GM04503 (cell line): ENCODE data around the gene FAM168B.
"Not testable (repeated sequence)": the region's sequence is repeated elsewhere in the genome, so short reads cannot be mapped to it uniquely, and the experiment has no call there.

Experiments
- DNase-seq: peaks from one replicate; pipeline ENCODE4 v3.0.0-alpha.2; 2012; ENCODE audit warnings: low read depth

FAM168B gene, protein sequence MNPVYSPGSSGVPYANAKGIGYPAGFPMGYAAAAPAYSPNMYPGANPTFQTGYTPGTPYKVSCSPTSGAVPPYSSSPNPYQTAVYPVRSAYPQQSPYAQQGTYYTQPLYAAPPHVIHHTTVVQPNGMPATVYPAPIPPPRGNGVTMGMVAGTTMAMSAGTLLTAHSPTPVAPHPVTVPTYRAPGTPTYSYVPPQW

DNA sequence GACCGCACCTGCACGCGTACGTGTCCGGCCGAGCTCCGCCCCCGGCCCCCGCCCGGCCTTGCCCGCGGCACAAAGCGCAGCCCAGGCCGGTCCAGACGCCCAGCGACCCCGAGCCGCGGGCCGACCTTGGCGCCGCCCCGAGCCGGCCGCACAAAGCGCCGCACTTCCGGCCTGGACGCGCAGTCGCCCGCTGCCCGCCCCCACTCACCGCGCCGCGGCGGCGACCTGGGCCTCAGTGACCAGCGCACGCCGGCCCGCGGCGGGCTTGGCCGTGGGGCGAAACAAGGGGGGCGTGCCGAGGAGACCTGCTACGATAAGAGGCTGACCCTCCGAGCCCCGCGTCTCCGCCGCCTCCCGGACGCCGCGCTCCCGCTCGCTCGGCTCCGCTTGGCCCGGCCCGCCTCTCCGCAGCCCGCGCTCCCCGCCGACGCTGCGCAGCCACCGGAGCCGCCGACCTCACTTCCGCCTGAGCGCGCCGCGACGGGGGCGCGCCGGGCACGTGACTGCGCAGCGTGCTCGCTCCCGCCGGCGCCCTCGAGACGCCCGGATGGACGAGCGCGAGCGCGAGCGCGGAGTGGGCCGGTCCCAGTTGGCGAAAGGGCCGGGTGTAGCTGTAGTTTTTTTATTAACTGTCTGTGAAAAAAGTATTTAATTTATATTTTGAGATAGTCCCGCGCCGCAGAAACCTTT, at the start of gene FAM168B:
Gene FAM168B (minus strand): TSS at position 455 of the 690 bp plus-strand sequence. CDS start 10,814 bp downstream, outside the sequence.
- DNase-seq, result peak; percentile 47

DNA sequence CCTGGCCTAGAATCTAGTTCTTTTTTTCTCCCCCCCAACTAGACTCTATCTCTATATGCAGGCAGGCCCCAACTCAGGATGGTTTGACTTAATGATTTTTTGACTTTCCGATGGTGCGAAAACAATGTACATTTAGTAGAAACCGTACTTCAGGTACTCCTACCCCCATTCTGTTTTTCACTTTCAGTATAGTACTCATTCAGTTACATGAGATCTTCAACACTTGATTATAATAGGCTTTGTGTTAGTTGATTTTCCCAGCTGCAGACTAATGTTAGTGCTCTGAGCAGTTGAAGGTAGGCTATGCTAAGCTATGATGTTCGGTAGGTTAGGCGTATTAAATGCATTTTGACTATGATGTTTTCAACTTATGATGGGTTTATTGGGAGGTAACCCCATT, 49.6 kb upstream of the FAM168B start:
- DNase-seq, result no peak

DNA sequence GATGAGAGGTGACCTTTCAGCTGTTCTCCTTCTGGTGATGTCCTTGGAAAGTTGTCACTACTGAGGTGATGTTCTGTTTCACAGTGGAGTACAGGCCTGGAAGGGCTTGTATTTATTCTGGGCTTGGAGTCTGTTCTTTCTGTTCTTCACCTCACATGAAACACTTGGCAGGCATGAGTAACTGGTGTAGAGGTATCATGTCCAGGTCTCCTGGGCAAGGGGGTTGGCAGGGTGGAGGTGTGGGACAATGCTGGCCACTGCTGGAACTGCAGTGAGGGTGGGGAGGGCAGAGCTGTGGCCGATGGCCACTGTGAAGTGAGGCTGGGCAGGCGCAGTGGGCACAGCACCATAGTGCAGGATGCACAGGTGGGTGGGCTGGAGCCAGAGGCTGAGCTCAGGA, 47.3 kb upstream of the FAM168B start:
- no peak for DNase-seq

DNA sequence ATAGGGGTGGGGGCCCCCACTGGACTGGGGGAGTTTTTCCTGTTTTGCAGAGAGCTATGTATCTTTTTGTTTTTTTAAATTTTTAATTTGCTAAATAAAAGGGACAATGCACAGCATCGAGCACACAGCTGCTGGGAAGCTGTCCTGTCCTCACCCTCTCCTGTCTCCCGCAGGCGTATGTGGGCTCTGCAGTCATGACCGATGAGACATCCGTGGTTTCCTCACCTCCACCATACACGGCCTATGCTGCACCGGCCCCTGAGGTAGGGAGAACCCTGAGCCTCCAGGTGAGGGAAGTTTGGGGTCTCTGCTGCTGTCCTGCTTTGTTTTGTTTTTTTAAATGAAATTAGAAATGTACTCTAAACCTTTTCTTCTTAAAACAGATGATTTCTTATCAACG, 39.5 kb upstream of the FAM168B start:
- no peak for DNase-seq

DNA sequence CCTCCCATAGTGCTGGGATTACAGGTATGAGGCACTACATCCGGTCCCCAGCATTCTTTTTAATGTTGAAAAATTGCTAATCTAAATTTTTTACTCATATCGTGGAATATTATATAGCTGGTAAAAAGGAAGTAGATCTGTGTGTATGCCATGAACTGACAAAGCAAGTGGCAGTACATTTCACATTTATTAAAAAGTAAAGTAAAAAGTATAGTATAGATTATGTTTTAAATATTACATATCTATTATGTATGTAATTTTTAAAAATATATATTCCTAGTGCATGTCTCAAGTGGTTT, 37.0 kb upstream of the FAM168B start:
- no peak for DNase-seq

DNA sequence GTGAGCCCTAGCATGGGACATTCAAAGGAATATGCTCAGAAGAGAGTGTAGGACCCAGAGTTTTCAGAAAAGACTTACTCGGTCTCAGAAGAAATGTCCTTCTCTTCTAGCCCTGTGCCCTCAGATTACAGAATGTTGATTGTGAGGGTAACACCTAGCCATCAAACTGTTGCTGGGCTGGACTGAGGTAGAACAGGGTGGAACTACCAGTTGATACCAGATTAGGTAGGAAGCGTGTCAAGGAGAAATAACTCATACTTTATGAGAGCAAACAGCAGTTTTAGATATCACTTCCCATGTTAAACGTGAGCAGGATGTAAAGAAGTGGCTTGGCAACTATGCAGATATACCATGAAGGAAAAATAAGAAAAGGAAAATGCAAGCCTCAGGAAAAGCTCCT, 34.7 kb upstream of the FAM168B start:
- no peak for DNase-seq

DNA sequence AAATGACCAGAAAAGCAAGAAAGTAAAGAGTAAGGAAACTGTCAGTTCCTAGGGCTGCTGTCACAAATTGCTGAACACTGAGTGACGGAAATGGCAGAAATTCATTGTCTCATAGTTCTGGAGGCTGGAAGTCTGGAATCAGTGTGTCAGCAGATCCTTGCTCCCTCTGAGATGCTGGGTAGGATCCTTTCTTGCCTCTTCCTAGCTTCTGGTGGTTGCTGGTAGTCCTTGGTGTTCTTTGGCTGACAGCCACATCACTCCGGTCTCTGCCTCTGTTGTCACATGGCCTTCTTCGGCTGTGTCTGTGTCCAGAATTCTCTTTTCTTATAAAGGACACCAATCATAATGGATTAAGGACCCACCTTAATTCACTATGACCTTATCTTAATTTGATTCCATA, 33.8 kb upstream of the FAM168B start:
- DNase-seq, result no peak

DNA sequence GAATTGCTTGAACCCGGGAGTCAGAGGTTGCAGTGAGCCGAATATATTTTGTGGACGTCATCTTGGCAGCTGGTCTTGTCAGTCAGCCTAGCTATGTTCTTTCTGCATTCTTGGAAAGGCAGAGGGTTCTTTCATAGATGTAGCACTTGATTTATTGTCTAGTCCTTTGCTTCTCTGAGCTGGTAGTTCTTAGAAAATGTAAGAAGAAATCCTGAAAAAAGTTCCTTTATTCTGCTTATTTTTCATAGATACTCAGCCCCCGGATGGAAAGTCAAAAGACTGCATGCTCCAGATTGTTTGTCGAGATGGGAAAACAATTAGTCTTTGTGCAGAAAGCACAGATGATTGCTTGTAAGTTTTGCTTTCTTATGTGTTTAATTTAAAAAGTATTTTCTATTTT, 33.2 kb upstream of the FAM168B start:
- DNase-seq, result no peak

DNA sequence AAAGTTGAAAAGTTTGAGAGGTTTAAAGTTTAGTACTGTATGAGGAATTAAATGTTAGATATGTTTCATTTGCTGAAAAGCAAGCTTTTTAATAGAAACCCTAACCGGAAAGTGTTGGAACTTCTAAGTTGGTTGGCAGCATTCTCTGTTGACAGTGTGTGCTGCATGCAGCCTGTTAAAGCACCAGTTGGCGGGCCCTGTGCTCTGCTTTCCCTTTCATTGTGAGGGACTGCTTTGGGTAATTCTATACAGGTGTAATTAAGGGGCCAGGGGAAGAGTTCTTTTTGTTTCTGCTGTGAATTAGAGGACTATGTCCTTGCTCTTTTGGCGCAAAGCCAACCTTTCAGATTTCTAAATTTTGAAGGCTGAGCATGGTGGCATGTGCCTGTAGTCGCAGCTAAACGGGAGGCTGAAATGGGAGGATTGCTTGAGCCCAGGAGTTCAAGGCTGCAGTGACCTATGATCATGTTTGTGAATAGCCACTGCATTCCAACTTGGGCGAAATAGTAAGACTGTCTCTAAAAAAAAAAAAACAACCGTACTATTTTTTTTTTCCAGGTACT, 32.0 kb upstream of the FAM168B start:
- no peak for DNase-seq

DNA sequence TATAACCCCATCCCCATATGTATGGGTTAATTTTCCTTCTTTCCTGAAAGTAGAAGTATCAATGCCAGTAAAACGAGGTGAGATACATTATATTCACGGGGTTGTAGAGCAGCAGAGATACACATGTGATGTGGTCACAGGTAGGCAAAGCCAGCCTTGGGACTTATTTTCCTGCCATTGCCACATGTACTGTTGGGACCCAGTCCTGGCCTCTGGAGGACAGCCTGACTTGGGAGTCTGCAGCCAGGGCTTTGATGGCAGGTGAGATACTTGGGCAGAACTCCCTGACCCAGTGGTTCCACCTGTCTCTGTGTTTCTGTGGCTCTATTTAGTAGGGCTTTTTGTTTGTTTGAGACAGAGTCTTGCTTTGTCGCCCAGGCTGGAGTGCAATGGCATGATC, 29.9 kb upstream of the FAM168B start:
- no peak for DNase-seq

DNA sequence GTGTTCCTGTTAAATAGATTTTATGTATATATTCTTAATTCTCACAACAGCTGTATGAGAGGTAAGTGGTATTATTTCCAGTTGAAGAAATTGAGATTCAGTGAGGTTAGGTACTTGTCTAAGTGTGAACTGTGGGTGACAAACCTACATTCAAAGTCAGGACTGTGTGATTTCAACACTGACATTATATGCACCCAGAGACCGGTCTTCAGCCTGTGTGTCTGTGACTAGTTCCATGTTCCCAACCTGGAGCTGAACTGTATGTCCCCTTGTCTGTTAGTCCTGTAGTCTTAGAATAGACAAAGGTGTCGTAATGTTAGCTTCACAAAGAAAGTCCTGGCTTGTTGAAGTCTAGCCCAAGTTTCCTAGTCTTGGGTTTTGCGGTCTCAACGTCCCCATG, 29.2 kb upstream of the FAM168B start:
- DNase-seq, result no peak

DNA sequence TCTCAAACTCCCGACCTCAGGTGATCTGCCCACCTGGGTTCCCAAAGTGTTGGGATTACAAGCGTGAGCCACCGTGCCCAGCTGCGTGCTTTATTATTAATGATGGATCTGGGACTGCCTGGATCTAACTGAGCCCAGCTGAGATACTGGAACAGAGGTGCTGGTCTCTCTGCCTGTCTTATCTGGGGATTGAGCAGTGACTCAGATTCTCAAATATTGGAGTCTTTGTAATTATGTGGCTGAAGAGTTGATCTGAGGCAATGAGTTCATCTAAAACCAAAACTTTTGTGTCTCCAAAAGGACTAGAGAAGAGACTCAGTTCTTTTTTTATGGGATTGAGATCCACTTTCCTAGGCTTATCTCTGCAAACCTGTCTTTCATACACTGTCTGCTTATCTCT, 28.2 kb upstream of the FAM168B start:
- no peak for DNase-seq

DNA sequence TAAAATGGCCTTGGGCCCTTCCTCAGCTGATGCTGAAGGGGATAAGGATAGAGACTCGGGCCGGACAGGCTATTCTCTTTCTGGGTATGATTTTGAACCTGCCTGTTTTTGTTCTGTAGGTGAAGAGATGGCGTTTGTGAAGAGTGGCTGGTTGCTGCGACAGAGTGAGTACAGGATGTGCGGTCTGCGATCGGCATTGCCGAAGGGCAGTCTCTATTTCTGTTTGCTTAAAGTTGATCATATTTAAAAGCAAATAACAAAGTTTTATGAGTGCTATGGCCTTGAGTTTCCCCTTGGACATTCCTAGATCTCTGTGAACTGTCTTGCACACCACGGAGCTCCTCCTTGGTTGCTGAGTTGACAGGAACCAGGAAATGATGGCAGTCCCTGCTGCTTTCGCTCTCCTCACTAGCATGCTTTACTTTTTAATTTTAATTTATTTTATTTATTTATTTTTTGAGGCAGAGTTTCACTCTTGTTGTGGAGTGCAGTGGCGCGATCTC, 27.6 kb upstream of the FAM168B start:
- DNase-seq, result no peak

DNA sequence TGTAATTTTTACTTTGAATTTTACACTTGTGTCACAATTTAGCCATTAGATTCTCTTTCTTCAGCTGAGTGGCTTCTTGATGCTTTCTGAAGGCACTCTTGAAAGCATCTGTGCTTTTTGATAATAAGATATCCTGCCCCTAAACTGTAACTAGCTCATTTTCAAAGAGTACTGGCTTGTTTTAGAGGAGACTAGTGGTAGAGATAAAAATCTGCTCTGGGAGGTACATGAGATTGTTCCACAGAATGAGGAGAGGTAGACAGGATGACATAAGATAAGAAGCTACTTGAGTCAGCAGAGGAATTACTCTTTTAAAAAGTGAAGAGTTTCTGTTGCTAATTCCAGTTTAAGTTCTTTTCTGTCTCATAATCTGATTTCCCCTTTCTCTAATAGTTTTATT, 22.5 kb upstream of the FAM168B start:
- no peak for DNase-seq

DNA sequence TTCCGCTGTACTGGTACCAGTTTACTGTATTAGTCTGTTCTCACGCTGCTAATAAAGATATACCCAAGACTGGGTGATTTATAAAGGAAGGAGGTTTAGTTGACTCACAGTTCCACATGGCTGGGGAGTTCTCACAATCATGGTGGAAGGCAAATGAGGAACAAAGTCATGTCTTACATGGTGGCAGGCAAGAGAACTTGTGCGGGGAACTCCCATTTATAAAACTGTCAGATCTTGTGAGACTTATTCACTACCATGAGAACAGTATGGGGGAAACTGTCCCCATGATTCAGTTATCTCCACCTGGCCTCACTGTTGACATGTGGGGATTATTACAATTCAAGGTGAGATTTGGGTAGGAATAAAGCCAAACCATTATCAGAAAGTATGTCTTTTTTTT, 21.7 kb upstream of the FAM168B start:
- DNase-seq, result not testable (repeated sequence)

DNA sequence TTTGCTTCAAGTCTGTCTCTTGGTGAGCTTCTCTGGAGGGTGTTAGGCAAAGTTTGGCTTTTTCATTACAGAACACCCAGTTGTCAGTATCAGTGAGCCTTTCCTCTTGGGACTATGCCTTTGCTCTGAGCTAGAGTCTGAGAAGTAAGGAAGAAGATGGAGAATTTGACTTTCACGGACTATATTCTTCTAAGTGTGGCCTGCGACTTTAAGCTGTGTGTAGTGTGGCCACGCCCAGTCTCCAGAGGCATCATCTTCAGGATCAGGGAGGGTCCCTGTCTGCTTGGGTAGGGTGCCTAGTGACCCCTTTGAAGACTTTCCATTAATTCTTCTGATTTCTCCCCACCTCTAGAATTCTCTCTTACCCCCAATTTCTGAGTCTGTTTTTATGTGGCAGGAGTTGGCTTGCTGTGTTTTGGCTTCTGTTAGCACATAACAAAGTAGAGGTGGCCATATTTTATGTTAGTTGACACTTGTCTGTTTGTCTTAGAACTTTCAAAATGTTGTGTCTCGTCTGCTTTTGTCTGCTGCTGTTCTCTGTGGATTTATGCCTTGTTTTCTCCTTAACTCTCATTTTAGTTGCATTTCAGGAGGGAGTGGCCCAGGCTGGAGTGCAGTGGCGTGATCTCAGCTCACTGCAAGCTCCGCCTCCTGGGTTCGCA, 20.4 kb upstream of the FAM168B start:
- no peak for DNase-seq

DNA sequence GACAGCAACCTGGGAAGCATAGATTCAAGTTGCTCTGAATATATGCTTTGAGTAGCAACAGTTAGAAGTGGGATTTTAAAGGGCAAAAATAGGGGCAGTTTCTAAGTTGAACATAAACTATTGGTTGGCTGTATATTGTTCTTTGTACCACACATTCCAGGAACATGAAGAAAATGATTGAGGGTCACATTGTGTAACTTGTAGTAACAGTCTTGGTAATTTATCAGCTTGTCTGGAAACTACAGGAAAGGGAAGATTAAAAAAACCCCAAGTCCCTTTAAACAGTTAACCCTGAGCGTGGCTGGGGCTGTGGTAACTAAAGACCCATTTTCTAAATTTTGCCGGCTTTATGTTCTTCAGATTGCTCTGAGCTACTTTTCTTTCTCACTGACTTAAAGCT, 19.3 kb upstream of the FAM168B start:
- DNase-seq, result no peak

DNA sequence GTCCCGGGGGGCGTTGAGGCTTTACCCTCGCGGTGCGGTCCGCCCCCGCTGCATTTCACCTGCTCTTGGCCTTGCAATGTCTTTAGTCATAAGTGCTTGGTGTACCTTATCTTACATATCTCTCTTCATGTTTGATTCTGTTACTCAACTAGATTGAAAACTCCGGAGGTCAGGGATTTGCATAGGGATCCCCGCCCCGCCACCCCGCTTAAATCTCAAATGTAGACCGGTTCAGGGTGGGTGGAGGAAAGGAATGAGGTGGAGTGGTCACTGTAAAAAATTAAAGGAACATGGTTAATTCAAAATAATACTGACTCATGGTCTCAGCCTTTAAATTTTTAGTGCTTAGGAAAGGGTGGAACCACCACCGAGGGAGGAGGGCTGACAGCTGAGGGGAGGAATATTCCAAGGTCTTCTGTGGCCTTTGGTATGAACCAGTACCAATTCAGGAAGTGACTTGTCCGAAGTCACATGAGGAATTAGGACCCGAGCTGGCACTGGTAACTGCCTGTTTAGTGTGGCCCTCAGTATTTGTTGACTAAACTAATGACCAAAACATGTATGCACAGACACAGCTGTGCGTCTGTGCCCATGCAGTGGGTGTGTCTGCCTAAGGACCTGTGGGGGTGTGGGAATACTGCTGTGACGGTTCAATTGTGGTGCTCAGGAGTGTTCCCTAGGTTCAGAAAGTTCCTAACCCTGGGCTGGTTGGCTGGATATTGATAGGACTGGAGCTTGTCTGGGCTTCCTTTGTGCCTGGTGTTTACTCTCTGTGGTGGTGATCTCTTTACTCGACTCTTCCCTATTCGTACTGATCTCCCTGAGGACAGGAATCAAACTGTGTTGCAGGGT, 12.9 kb upstream of the FAM168B start:
- peak; percentile 39 for DNase-seq

DNA sequence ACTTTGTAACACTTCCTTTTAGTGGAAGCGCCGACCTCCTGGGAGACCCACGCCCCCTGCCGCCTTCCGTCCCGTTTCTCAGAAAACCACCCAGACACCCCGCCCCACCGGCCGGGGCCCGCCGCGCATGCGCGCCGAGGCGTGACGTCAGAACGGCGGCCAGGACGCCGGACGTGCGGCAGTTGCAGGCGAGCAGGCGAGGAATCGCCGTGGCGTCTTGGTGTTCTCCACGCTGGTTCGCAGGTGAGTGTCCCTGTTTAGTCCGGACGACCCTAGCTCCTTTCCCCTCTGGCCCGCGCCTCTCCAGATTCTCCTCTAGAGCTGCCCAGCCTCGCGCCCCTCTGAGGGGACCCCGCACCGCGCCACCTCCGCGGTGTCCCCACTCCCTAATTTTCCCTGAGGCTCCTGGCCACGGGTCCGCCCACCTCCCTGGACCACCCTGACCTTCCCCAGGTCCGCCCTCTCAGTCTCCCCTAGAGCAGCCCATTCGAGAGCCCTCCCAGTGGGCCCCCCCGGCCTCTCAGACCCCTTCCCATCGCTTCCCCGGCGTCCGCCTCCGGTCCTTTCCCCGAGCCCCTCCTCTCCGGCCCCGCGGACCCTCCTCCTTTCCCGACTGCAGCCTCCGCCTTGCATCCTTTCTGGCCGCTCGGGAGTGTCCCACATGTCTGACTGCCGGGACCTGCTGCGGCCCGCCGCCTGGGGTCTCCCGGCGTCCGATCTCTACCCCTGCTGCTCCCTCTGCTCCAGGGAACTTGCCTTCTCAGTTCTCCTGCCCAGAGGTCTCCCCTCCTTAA, 12.1 kb upstream of the FAM168B start, which contains the start of gene PLEKHB2:
Gene PLEKHB2 (plus strand): TSS at position 181 of the 794 bp plus-strand sequence. CDS start 15,606 bp downstream, outside the sequence.
- DNase-seq, result peak; percentile 37

DNA sequence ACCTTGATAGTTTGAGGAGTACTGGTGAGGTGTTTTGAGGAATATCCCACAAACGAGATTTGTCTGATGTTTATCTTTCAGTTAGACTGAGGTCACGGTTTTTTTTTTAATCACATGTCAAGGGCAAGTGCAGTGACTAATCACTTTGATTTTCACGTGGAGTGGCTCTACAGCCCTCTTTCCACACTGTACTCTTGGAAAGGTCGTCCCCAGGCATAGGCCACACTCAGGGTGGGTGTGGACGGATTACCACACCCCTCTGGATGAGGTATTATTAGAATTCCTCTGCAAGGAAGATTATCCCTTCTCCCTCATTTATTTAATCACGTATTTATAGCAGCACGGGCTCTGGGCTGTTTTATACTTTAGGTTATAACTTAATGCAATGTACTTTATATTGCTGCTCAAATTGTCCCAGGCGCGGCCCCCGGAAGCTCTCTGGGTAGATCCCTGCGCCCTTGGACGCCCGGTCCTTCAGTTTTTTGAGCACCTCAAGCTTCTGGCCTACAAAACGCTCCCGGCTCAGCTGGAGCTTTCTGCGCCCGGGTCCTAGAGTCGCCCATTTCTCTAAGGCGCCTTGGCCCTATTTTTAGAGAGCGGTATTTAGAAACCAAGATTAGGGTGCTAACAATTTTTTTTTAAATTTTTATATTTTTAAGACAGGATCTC, 11.4 kb upstream of the FAM168B start:
- peak; percentile 45 for DNase-seq

DNA sequence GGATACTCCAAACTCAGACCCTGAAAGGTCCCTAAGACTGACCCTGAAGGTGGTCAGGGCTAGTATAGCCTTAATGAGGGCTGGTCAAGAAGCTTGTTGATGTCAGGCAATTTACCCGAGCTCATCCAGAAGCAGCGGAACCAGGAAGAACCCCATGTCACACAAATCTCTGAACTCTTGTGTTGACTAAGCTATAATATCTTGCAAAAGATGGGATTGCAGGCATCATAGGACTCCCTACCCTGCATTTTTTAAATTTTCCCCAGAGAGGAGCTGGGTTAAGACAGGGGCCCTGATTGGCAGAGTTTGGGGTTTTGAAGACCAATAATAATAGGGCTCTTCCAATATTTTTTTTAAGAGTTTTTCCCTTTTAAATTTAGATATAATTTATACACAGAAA, 9.9 kb upstream of the FAM168B start:
- DNase-seq, result no peak
